NCI-H187 (cell line): ENCODE data around the gene ZNF234.
"Not testable (repeated sequence)": the region's sequence is repeated elsewhere in the genome, so short reads cannot be mapped to it uniquely, and the experiment has no call there.

Experiments used
- DNase-seq, 2 experiments: peaks; one replicate each; lab custom pipeline; 2025; lab: John Stamatoyannopoulos, UW

ZNF234 gene

DNA sequence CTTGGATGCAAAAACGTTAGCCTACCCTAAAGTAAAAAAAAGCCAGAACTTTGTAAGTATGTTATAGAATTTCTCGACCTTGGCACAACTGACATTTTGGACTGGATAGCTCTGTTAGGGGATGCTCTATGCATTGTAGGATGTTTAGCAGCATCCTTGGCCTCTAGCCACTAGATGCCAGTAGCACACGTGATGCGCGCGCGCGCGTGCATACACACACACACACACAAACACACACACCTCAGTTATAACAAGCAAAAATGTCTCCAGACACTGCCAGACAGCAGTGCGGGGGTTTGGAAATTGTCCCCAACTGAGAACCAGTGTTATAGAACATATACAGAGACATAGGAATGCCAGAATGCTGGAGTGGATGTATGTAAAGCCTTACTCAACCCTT lies 40.8 kb downstream of the ZNF234 start:
- no peak for DNase-seq

DNA sequence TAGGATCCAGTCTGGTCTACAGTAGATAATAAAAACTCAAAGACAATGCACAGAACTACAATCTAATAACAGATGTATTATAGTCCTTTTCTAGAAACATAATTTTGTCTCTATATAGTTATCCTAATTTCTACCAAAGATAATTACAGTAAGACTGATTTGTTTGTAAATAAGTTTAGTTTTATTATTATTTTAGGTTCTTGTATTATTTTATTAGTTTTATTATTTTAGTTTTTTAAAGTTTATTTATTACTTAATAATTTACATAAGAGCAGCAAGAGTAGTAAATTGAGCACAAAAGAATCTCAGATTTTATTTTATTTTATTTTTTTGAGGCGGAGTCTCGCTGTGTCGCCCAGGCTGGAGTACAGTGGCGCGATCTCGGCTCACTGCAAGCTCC lies 48.7 kb downstream of the ZNF234 start:
- DNase-seq = no peak

DNA sequence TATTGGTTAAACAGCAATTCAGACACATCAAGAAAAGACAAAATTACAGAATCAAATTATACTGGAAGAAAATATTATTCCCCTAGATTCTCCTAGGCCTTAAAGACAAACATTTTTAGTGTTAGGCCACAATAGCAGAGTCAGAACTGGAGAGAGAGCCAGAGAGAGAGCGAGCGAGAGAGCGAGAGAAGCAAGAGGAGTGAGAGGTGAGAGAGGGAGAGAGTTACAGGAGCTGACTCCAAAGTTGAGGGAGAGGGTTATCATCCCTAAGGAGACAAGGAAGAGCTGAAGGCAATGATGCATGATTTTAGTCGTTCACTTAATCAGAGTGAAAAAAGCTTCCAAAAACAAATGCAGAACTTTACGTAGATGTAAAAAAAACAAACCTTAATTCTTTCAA lies 50.8 kb downstream of the ZNF234 start:
- DNase-seq = no peak

DNA sequence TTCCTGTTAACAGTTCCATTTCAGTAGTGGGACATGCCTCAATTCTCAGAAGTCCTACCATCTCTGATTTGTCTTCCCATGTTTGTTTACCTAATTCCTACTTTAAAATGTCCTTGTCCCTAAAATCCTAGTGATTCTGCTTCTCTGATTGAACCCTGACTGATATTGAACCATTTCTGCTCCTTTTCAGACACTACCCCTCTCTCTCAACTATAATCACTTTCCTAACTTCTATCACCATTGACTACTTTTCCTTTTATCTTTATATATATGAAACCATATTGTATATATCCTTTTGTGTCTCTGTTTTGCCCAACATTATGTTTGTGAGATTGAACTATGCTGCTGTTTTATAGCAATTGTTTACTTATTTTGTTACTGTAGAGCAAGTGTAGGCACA lies 55.4 kb downstream of the ZNF234 start:
- no peak for DNase-seq

DNA sequence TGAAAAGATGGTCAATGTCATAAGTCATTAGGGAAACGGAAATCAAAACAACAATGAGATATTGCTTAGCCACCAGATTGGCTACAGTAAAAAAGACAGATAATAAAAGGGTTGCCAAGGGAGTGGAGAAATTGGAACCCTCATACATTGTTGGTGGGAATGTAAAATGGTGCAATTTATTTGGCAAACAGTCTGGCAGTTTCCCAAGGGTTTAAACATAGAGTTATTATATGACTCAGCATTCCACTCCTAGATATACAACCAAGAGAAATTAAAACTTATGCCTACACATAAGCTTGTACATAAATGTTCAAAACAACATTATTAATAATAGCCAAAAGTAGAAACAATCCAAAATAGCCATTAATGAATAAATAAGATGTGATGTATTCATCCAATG lies 61.1 kb downstream of the ZNF234 start:
- no peak for DNase-seq

DNA sequence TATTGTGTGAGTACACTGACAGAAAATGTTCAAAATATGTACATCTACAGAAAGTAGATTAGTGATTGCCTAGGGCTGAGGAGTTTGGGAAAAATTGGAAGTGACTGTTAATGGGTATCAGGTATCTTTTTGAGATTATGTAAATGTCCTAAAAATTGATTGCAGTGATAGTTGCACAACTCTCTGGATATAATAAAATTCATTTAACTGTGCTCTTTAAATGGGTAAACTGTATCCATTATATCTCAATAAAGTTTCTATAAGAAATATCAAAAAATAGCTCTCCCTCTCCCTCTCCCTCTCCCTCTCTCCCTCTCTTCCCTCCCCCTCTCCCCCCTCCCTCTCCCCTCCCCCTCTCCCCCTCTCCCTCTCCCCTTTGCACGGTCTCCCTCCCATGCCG lies 61.6 kb downstream of the ZNF234 start:
- DNase-seq = no peak

DNA sequence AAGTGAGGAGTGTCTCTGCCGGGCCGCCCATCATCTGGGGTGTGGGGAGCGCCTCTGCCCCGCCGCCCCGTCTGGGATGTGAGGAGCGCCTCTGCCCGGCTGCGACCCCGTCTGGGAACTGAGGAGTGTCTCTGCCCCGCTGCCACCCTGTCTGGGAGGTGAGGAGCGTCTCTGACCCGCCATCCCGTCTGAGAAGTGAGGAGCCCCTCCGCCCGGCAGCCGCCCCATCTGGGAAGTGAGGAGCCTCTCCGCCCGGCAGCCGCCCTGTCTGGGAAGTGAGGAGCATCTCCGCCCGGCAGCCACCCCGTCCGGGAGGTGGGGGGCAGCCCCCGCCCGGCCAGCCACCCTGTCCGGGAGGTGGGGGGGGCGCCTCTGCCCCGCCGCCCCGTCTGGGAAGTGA lies 62.5 kb downstream of the ZNF234 start:
- not testable (repeated sequence) for DNase-seq

DNA sequence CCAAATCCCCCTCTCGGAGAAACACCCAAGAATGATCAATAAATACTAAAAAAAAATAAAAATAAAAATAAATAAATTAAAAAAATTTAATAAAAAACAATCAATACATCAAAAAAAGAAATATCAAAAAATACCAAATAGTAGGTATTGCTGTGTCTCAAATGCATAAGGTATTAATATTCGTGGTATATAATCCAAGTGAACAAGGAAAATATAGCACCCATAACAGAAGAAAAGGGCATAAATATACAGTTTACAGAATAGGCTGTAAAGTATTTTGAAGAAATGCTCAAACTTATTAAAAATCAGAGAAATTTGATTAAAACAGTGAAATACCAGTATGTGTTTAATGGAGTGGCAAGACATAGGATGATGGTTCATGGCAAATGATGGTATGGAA lies 63.4 kb downstream of the ZNF234 start:
- no peak for DNase-seq

DNA sequence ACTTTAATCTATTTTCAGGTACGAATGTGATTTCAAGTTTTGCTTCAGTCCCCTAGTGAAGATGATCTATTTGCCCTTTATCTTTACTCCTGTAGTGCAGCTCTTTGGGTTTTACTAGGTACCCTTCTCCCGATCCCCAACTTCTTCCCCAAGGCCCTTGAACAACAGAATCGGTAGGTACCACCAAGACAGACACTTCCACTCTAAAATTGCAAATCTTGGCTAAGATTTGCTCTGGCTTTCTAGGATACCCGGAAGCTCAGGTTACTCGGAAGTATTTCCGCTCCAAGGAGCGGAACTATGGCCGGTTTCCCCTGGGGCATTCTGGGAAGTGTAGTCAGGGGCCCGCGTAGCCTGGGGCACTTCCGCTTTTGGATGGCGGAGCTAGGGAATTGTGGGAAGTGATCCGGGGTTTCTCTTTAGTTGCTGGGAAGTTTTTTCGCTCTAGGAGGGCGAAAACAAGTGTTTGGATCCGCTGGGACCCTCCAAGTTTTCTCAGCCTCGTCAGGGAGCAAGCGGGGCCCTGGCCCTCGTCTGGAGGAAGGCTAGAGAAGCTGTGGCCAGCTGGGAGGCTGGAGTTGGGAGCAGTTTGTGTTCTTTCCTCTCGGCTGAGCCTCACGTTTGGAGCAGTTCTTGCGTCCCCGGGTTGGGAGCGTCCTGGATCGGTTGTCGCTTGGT lies 65.9 kb downstream of the ZNF234 start:
- DNase-seq = peak; percentile 73 to 86
